Left ventricle myocardium inferior (tissue), 1 donor: Measurements from ENCODE around the gene STN1. TPM values are rescaled to one million over a fixed set of nuclear protein-coding genes. Genes with fewer than 3 reads are reported as not detected.

Source experiments
- DNase-seq: peaks from one replicate; pipeline ENCODE4 v3.0.0-alpha.2; 2020
- H3K27ac ChIP-seq: fragments of 200-600 bp; replicated peaks from 2 replicates; pipeline ENCODE4 v1.8.0; 2021
- H3K27me3 ChIP-seq: fragments of 200-600 bp; 2 replicates; pipeline ENCODE4 v1.8.0; 2021; ENCODE audit warnings: low read depth
- H3K36me3 ChIP-seq: fragments of 200-600 bp; 2 replicates; pipeline ENCODE4 v1.8.0; 2021
- H3K4me1 ChIP-seq: fragments of 200-600 bp; 2 replicates; pipeline ENCODE4 v1.8.0; 2021
- H3K4me3 ChIP-seq: fragments of 200-600 bp; 2 replicates; pipeline ENCODE4 v1.8.0; 2021; ENCODE audit warnings: mild to moderate bottlenecking, moderate library complexity
- H3K9me3 ChIP-seq: fragments of 200-600 bp; replicated peaks from 2 replicates; pipeline ENCODE4 v1.8.0; 2021
- CTCF ChIP-seq: fragments of 200-600 bp; IDR thresholded peaks from 2 replicates; pipeline ENCODE4 v1.8.0; 2021; ENCODE audit warnings: antibody characterized with exemption, mild to moderate bottlenecking, borderline replicate concordance
- intact Hi-C: fragments of 100-400 bp; cut with micrococcal nuclease; formaldehyde crosslinking; loops from one replicate; pipeline ENCODE4 v1.11.0; 2022
- total RNA-seq: library from RNA; stranded (reverse); fragmentation: NEBNext Ultra II Directional; extraction: Animal tissue kit (Norgen Biotek cat#: 25700); gene quantifications from one replicate; pipeline ENCODE4 v1.2.1, GENCODE V29; 2021
- donor health status: DM: no; HTN: yes; CAD: no; lungs with severe emphysema.

The STN1 gene
- total RNA-seq, 1 donor from 2014 or later: 30.7 TPM

GRCh38 chr10:103896225-103896624 is 21.8 kb downstream of the STN1 start:
- Histone ChIP-seq H3K27me3 (no peaks in the 10 kb centered on the region), H3K4me3 (no peak overlapping the region), H3K27ac (peak overlapping the region; percentile 90), H3K36me3 (peaks cover 57% of the 10 kb centered on the region), H3K9me3 (no peaks in the 10 kb centered on the region), H3K4me1 (peaks cover 78% of the 10 kb centered on the region)
- intact Hi-C loops: no loop called here
- DNase-seq: no peak
- no peak for TF ChIP-seq CTCF

GRCh38 chr10:103895411-103896186 is 22.4 kb downstream of the STN1 start:
- Histone ChIP-seq H3K9me3 (no peaks in the 10 kb centered on the region), H3K4me3 (peak overlapping the region; percentile 10), H3K27me3 (no peaks in the 10 kb centered on the region), H3K27ac (peak overlapping the region; percentile 90), H3K4me1 (peaks cover 81% of the 10 kb centered on the region), H3K36me3 (peaks cover 54% of the 10 kb centered on the region)
- TF ChIP-seq CTCF: no peak
- DNase-seq: no peak
- intact Hi-C loops: no loop called here

GRCh38 chr10:103894441-103894864 is 23.5 kb downstream of the STN1 start:
- Histone ChIP-seq H3K27ac (peak overlapping the region; percentile 90), H3K36me3 (peaks cover 48% of the 10 kb centered on the region), H3K9me3 (no peaks in the 10 kb centered on the region), H3K27me3 (no peaks in the 10 kb centered on the region), H3K4me3 (peak overlapping the region; percentile 10), H3K4me1 (peaks cover 90% of the 10 kb centered on the region)
- TF ChIP-seq CTCF: no peak
- intact Hi-C loops: no loop called here
- no peak for DNase-seq

- Histone ChIP-seq H3K9me3 (no peaks in the 10 kb centered on the region), H3K4me1 (peaks cover 94% of the 10 kb centered on the region), H3K27me3 (no peaks in the 10 kb centered on the region), H3K27ac (peak overlapping the region; percentile 90), H3K36me3 (peaks cover 42% of the 10 kb centered on the region), H3K4me3 (no peak overlapping the region)
- intact Hi-C loops: no loop called here
- no peak for TF ChIP-seq CTCF
- no peak for DNase-seq
These were observed 24.2 kb downstream of the STN1 start for GRCh38 chr10:103893817-103894216.

GRCh38 chr10:103892181-103892580 is 25.8 kb downstream of the STN1 start:
- intact Hi-C loops: no loop called here
- no peaks in the 10 kb centered on the region for H3K27me3 ChIP-seq
- H3K4me3 ChIP-seq: no peak overlapping the region
- peaks cover 32% of the 10 kb centered on the region for H3K36me3 ChIP-seq
- DNase-seq: no peak
- H3K9me3 ChIP-seq: no peaks in the 10 kb centered on the region
- peaks cover 92% of the 10 kb centered on the region for H3K4me1 ChIP-seq
- H3K27ac ChIP-seq: peak overlapping the region; percentile 90
- no peak for TF ChIP-seq CTCF
